DMS79 (cell line): ENCODE data around the gene SF3B6.
"Not testable (repeated sequence)": the region's sequence is repeated elsewhere in the genome, so short reads cannot be mapped to it uniquely, and the experiment has no call there.

Experiments
- DNase-seq: peaks from one replicate; lab custom pipeline; 2025; lab: John Stamatoyannopoulos, UW

Gene SF3B6

DNA sequence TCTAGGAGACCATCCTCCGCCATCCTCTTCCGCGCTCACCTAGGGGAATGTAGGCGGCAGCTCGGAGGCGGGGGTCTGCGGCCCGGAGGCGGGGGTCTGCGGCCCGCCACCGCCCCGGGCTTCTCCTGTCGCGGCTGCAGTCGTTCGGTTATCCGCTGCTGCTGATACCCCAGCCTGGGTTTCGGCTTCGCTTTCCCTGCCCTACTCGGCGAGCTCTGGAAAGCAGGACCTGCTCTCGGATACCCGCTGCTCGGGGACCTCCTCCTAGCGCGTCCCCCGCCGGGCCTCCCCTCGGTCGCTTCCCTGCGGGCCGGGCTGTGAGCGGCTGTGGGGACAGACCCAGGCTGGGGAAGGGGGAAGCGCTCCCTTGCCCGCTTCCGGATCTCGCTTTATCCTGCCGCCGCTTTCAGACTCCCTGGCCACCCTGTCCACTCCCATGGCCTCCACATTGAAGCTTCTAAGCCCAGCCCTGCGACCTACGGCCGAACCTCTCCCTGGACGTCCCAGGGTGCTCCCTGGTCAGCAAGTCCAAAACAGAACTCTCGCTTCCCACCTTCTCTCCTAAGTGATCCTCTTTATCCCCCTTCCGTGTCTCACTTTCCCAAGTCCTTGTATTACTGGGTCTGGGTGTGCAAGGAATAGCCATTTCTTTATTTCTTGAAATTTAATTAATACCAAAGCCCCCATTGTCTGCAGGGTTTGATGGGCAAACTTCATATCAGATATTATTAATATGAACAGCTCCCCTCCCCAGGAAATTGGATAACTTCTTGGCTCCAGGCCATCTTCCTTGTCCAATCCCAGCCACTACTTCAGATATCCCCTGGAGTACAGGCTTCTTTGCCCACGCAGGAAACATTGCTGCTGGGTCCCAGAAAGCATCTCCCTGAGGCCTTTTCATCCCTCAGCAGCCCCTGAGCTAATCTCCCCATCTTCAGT is 25.8 kb downstream of the SF3B6 start:
- DNase-seq, result peak; percentile 13

DNA sequence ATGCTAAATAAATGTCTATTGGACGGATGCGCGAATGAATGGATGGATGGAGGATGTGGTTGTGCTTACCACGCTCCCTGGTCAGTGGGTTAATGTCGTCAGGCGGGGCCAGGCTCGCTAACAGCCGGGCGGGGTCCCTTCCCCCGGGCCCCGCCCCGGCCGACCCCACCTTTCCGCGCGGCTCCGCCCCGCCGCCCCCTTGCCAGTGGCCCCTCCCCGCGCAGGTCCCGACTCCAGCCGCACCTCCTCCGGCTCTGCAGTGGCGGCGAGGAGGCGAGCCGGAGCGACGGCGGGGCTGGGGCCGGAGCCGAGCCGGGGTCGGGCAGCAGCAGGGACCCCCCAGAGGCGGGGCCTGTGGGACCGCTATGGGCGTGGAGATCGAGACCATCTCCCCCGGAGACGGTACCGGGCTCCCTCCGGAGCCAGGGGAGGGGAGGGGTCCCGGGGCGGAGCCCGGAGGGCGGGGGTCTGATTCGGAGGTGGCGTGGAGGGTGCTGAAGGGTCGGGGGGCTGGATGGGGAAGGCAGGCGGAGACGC is 26.6 kb downstream of the SF3B6 start, which contains the start of gene FKBP1B:
Gene FKBP1B (plus strand): TSS at position 257 of the 537 bp plus-strand sequence. CDS start 109 bp downstream, at position 366.
- peak; percentile 50 for DNase-seq

DNA sequence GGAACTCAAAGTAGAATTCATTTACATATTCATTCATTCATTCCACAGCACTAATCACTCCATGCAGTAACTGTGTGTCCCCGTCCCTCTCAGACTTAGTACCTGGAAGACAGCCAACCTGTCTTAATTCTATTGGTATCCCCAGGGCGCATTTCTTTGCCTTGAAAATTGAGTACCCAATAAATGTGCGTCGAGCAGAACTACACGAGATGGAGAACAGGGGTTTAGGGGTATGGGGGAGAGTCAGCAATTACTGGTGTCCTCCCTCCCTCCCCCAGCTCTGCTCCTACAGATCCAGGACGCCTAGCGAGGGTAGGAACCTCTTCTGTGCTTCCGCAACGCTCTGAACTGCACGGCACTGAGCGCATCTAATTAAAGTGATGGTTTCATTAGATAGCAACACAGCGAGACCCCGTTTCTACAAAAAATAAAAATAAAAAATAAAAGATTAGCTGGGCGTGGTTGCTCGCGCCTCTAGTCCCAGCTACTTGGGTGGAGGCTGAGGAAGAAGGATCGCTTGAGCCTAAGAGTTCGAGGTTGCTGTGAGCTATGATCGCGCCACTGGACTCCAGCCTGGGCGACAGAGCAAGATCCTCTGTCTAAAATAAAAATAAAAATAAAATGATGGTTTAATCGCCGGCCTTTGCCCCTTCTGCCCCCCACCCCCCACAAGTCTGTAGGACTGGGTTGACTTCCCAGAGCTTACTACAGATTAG is 27.2 kb downstream of the SF3B6 start:
- DNase-seq, result peak; percentile 51

DNA sequence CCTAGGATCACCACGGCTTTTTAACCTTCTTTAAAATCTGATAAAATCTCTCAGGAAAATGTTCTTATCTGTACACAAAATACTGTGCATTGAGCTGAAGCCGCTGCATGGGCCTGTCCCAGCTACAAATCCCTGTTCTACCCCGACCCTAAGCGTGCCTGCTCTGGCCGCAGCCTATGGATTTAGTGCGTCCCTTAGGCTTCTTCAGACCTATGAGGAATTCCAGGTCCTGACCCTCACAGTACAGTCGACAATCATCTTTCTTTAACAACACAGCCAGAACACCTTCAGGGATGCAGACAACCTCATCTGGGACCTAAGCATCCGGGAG is 28.5 kb downstream of the SF3B6 start:
- DNase-seq, result no peak

DNA sequence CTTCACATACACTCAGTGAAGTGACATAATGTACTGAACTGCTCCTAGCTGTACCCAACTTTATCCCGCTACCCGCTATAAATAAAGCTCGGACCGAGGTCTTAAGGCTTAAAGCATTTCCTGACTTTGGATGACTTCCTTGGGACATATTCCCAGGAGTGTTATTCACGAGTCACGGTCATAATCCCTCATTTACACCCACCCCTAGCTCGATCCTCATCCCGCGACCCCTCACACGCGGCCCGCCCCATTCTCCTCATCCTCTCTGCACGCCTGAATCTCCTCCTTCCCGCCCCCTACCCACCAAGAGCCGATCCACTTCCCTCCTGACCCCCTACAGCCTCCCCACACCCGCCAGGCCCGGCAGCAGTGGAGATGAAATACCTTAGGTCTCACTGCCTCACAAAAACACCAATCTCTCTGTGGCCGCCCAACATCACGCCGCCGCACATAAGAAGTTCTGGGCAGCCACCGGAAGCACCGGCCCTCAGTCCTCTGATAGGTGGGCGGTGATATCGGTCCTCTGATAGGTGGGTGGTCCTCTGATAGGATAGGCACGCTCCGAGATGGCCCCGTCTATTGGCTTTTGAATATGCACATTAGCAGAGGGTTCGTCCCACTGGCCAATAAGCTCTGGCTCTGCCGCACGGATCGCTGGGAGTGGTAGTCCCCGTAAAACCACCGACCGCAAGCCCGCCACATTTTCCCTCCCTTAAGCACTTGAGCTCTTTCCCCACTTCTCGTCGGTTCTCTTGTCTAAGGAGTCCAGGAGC is 29.0 kb downstream of the SF3B6 start, which contains the start of gene WDCP:
Gene WDCP (minus strand): TSS at position 462 of the 773 bp plus-strand sequence. CDS start 7,897 bp downstream, outside the sequence.
- DNase-seq, result peak; percentile 97

- DNase-seq, result no peak
These were observed 29.6 kb downstream of the SF3B6 start for GRCh38 chr2:24046599-24046929.

DNA sequence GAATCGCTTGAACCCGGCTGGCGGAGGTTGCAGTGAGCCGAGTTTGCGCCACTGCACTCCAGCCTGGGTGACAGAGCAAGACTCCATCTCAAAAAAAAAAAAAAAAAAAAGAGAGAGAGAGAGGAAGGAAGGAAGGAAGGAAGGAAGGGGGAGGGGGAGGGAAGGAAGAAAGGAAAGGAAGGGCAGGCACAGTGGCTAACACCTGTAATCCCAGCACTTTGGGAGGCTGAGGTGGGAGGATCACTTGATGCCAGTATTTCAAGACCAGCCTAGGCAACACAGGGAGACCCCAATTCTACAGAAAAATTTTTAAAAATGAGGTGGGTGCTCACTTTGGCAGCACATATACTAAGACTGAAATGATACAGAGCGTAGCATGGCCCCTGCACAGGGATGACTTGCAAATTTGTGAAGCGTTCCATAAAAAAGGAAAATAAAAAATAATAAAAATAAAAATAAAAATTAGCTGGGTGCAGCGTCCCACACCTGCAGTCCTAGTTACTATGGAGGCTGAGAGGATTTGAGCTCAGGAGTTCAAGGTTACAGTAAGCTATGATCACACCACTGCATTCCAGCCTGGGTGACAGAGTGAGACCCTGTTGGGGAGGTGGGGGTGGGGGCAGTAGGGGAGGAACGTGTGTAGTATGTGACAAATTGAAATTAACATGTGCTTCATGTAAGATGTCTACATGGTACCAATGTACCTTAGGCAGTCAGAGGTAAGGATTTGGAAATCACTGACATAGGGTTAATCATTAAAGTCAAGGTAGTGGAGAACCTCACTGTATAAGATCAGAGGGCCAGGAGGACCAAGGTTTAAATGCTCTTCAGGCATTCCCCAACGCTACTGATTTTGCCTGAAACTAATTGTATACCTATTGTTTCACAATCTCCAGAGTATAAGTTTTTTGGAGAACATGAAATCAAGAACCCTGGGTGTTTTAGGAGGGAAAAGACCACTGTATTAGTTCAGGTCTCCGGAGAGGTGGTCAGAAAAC is 30.3 kb downstream of the SF3B6 start:
- DNase-seq, result no peak

GRCh38 chr2:24043133-24043532 is 33.0 kb downstream of the SF3B6 start:
- not testable (repeated sequence) for DNase-seq

GRCh38 chr2:24040511-24040910 is 35.6 kb downstream of the SF3B6 start:
- no peak for DNase-seq

DNA sequence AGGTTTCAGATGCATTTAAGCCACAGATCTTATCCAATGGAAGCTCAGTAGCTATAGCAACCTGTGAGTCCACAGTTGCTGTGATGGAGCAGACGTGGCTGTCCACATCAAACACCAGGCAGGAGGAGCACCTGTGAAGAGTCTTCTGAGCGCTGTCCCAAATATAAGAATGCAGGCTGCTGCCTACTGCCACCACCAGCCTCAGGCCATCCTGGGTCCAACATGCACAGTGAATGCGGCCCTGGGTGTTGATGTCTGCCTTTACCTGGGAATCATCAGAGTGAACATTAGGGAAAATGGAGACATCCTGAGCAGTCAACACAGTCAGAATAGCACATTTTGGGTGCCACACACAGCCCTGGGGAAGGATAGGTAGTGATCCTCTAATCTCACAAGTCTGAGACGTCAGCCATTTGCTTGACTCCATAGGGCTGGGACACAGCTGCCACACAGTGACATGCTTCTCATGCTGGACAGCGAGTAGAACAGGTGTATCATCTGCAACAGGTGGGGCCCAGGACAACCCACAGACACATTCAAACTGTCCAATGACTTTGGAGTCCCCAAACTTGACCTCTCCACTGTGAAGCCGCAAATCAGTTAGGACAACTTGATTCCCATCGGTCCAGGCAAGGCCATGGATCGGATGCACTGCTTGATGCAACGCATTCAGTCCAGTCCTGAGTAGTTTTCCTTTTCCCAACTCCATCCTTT is 37.2 kb downstream of the SF3B6 start:
- DNase-seq, result no peak

- DNase-seq, result no peak
These were observed 49.9 kb downstream of the SF3B6 start for GRCh38 chr2:24026233-24026632.

DNA sequence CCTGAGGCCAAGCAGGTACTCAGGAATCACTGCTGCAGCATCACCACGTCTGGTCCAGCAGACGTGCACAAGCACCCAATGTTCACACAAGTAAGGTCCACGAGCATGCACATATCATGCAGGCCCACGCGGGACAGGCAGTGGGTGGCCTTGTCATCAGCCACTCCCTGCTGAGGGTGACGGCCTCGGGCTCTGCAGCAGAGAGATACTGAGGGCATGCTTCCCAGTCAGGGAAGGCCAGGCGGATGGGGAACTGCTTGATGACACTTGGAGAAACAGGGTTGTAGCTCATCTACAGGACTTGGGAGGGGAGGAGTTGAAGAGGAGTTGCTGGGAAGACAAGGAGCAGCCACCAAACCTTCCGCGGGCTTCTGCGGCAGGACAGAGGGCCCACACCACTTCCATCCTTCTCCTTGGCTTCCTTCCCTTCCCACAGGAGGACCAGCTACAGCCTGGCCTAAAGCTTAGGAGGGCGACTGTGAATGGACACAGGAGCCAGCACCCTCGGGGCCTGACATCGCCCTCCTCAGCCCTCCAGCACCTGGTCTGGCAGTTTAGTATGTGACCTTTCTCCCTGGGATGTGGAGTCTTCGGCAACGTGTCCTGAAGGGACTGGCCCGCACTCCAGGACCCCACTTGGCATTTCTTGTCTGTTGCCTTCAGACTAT is 51.0 kb downstream of the SF3B6 start:
- no peak for DNase-seq

GRCh38 chr2:24024018-24024417 is 52.1 kb downstream of the SF3B6 start:
- no peak for DNase-seq

DNA sequence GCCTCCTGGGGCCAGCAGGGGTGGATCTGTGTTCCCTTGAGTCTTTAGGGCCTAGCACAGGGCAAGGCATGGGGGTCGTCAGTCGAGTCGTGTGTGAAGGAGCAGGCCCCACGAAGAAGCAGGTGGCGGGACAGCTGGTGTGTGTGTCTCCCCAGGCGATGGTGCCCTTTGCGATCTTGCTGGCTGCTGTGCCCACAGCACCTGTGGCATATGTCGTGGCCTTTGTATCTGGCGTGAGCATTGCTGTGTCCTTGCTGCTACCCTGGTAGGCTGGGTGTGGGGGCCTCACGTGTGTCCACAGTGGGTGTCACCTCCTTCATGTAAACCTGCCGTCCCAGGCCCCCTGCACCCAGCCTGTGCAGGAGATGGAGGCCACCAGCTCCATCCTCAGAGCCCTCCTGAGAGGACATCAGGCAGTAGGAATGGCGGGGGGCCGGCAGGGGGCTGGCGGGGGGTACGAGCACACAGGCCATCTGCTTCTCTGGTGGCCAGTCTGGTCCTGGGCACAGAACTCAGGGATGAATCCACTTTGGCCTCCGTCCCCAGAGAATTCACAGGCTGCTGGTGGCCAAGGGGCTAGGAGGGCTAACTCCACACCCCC is 53.1 kb downstream of the SF3B6 start:
- DNase-seq, result no peak

GRCh38 chr2:24022324-24022974 is 53.7 kb downstream of the SF3B6 start:
- DNase-seq, result no peak

GRCh38 chr2:24021122-24021998 is 54.8 kb downstream of the SF3B6 start:
- DNase-seq, result no peak

DNA sequence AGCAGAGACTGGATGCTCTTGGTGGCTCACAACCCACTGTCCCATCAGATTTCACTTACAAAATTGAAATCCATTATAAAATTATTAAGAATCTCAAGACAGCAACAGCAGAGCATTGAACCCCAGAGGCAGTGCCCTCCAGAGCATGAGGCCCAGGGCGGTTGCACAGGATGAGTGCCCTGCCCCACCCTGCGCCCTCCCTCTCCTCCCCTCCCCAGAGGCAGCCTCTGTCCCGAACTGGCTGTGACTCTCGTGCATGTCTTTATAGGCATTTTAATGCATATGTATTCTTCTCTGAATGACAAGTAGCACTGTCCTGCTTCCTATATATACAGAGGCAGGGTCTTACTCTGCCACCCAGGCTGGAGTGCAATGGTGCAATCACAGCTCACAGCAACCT is 55.9 kb downstream of the SF3B6 start:
- no peak for DNase-seq

GRCh38 chr2:24019729-24020128 is 56.4 kb downstream of the SF3B6 start:
- no peak for DNase-seq
